CD4-positive, alpha-beta T cell treated with Interleukin-6 for 4 hours (primary cell): ENCODE measurements around the gene PES1.
A peak's percentile ranks its signal among the peaks of the same experiment; 100 is the strongest.
"Not testable (repeated sequence)": the region's sequence is repeated elsewhere in the genome, so short reads cannot be mapped to it uniquely, and the experiment has no call there.

ENCODE experiments used
- DNase-seq: peaks from one replicate; pipeline ENCODE4 v3.0.0-alpha.2; 2020; ENCODE audit warnings: mixed read lengths

The PES1 gene

GRCh38 chr22:30574095-30574981 is 17.4 kb downstream of the PES1 start, which contains the start of gene GAL3ST1:
Gene GAL3ST1 (minus strand): TSS chr22:30574665. CDS start chr22:30557392, 17,273 bp downstream.
- no peak for DNase-seq

- DNase-seq = no peak
Observed at GRCh38 chr22:30573594-30574094, 18.1 kb downstream of the PES1 start.

GRCh38 chr22:30572840-30573593 is 18.7 kb downstream of the PES1 start:
- no peak for DNase-seq

DNA sequence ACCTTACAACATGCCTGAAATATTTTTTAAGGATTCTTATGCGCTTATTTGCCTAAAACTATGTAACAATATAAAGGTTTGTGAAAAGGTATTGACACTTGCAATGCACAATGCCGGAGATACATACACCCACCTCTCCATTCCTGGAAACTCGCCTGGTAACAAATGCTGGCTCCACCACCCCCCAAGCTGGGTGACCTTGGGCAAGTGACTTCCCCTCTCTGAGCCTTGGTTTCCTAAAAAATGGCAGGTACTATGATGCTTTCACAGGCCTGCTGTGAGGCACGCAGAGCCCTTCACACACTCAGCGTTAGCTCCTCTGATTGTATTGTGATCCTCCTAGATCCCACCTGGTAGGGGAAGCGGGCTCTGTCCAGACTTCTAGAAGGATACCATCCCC is 19.5 kb downstream of the PES1 start:
- no peak for DNase-seq

DNA sequence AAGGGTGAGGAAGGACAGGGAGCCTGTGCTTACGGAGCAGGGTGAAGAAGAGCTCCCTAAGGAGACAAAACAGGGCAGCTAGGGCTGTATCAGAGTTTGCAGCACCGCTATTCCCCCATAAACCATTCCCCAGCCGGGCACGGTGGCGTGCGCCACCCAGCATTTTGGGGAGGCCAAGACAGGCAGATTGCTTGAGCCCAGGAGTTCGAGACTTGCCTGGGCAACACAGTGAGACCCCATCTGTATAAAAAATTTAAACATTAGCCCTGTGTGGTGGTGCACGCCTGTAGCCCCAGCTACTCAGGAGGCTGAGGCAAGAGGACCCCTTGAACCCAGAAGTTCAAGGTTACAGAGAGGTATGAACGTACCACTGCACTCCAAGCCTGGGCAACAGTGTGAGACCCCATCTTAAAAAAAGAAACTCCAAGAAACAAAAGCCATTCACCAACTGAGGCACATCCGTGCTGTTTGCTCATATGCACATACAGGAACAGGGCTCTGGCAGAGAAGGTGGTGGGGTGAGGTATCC is 22.0 kb downstream of the PES1 start:
- no peak for DNase-seq

DNA sequence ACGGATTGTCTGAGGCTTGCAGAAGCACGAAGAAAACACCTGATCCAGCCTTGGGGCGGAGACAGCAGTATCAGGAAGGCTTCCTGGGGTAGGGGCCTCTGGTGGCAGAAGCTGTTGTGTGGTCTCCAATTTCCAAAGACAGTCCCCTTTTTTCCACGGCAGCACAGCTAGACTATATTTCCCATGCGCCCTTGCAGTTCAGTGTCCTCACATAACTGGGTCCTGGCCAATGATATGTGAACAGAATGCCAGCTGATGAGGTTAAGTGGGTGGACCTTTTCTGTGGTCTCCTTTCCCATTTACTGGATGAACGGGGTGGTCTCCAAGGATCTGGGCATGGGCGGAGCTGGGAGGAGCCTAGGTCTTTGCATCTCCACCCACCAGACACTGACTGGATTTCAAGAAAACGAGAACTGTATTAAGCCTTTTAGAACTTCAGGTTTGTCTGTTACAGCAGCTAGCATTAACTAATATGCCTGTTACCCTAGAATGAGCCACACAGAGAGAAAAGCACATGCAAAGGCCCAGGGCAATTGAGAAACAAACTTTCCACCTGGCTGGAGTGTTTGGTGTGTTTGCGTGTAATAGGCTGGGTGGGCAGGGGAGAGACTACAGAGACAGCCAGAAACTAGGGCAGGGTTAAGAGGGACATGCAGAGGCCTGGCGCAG is 23.4 kb downstream of the PES1 start:
- DNase-seq = no peak

- not testable (repeated sequence) for DNase-seq
Observed at GRCh38 chr22:30567277-30567676, 24.4 kb downstream of the PES1 start.

DNA sequence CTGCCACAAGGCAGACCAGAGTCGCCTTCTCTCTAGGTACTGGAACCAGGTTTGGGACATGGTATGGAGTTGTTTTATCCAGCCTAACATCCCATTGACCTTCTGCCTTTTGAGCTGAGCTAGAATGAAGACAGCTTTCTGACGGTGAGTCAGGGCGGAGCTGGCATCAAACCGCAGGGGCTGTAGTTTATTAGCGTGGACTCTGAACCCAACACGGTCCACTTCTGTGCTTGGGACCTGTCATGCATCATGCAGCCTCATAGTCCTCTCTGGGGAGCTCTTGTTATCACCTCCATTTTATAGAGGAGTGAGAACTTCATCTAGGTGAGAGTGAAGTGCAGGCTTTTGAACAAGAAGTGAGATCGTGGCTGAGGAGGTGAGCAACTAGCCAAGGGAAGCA is 25.6 kb downstream of the PES1 start:
- no peak for DNase-seq

GRCh38 chr22:30565341-30565740 is 26.4 kb downstream of the PES1 start:
- DNase-seq = no peak

GRCh38 chr22:30564761-30565119 is 27.0 kb downstream of the PES1 start:
- DNase-seq = no peak

DNA sequence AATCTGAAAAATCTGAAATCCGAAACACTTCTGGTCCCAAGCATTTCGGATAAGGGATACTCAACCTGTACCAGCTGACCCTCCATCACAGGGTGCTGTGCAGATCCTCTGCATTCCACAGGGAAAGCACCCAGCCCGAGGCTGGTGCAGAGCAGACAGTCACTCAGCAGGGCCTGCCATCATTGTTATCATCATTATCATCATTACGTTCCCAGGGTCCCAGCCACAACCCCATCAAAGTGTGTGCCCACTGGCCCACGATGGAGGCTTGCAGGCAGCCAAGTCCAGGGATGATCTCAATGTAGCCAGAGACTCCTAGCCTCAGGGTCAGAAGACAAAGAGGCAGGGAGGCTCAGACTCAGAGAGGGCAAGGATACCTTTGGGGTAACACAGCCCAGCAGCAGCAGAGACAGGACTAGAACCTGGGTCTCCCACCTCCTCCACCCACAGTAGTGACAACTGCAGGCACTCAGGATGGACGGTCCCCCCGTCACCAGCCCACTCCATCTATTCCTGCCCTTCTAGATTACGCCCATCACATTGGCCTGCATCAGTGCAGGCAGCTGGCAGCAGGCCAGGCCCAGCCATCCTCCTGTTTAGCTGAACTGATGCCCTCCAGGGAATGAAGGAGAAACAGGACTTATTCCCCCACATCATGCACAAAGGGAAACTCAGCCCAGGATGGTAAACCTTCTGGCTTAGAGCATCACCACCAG is 27.5 kb downstream of the PES1 start:
- DNase-seq = no peak

- no peak for DNase-seq
Observed at GRCh38 chr22:30562366-30562765, 29.3 kb downstream of the PES1 start.

DNA sequence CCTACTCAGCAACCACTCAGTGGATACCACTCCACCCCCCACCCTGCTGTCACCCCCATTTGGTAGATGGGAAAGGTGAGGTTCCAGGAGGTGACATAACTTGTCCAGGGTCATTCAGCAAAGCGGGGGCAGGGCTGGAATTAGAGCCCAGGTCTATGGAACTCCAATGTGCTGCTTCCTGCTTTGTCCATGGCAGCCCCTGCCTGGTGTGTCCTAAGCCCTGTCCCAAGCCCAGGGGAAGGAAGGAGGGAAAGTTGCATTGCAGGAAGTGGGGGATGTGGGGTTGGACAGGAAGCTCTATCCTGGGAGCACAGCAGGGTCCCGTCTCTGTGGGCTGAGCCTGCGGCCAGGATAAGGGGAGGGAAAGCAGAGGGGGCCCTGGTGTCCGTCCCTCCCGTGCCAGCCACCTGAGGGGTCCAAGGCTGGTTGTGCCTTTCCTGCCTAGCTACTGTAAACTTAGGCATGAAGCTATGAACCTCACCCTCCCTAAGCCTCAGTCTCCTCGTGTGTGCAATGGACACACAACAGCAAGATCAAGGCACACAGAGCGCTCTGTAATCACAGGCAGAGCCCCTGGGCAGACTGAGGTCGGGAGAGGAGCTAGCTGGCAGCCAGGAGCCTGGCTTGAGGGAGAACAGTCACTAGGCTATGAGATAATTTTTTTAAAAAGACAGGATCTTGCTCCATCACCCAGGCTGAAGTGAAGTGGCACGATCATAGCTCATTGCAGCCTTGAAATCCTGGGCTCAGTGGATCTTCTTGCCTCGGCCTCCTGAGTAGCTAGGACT is 30.1 kb downstream of the PES1 start:
- DNase-seq = no peak

DNA sequence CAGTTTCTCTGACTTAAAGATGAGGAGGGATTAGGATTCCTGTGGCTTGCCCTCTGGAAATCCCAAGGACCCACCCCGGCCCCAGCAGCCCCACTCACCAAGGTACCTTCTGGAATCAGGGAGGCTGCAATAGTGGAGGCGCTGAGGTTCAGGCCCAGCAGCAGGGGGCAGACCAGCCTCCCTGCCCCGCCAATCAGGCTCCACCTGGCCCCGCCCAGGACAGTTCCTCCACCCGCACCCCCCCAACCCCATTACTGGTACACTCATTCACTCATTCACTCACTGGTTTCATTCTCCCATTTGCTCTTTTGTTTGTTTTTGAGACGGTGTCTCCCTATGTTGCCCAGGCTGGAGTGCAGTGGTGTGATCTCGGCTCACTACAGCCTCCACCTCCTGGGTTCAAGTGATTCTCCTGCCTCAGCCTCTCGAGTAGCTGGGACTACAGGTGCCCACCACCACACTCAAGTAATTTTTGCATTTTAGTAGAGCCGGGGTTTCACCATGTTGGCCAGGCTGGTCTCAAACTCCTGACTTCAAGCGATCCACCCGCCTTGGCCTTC is 31.0 kb downstream of the PES1 start:
- DNase-seq = peak; percentile 11

DNA sequence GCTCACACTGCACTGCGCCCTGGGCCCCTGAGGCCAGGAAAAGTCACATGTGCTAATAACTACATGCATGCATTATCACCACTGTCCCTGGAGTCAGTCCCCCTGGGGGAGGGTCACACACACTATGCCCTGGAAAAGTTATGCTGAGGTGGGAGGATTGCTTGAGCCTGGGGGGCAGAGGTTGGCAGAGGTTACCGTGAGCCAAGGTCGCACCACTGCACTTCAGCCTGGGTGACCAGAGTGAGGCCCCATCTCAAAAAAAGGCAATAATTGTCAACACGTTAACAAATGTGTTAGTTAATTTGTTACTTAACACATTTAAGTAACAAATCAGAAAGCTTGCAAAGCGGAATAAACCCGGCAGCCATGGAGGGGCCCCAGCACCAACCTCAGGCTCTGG is 31.8 kb downstream of the PES1 start:
- DNase-seq = no peak

GRCh38 chr22:30557243-30557642 is 34.5 kb downstream of the PES1 start:
- no peak for DNase-seq

DNA sequence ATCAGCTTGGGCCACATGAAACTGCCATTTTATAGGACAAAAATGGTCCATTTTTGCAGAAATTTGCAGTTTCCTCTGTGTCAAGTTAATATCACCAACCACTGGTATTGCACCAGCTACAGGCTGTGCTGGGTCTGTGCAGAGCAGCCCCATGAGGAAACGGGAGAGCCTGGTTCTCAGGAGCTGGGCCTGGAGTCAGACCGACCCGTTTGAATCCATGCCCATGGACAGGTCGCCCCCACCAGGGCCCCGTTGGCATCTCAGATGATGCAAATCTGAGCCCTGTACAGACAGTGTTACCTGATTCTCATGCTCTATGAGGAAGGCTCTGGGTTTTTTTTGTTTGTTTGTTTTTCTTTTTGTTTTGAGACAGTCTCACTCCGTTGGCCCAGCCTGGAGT is 35.3 kb downstream of the PES1 start:
- DNase-seq = no peak

GRCh38 chr22:30555282-30556210 is 36.2 kb downstream of the PES1 start:
- DNase-seq = no peak

- no peak for DNase-seq
Observed at GRCh38 chr22:30553971-30554370, 37.7 kb downstream of the PES1 start.

DNA sequence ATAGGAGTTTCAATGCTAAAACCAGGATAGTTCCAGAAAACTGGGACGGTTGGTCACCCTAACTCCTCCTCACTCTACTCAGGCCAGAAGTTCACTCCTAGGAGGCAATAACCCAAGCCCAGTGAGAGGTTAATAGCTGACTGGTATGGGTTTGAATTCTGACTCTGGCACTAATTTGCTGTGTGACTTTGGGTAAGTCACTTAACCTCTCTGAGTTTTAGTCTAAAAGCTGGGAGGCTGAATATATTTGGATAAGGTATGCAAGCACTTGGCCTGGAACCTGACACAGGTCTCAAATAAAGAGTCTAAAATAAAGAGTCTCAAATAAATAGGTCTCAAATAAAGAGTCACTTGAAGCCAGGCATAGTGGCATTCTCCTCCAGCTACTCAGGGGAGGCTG is 39.0 kb downstream of the PES1 start:
- DNase-seq = no peak
